ENCODE measurements around the gene XRCC5.

Gene XRCC5

DNA sequence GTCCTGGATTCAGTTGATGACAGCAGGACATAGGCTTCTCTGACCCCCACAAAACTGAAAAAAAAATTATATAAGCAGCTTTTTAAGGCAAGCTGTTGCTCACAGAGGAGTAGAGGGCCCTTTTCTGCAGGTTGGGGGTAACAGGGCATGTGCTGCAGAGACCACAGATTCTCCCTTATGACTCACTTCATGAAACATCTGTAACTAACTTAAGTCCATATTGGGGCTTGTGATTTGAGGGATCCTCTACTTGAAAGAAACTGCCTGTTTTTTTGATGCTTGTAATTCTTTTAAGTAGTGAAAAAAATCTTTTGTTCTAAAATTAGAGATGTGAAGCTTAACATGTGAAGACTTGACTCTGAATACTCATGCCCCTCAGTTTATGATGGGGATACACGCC, 33.4 kb downstream of the XRCC5 start:
- no peak overlapping the region for H2AK5ac ChIP-seq (ENCODE audit: low read length)
- H3K27me3 ChIP-seq (ENCODE audit: insufficient read depth, low read length), result no peaks in the 10 kb centered on the region
- H3K4ac ChIP-seq (ENCODE audit: low read depth, low read length), result no peak overlapping the region
- no peak overlapping the region for H2BK120ac ChIP-seq (ENCODE audit: insufficient read depth, low read length, poor library complexity)
- H3K4me1 ChIP-seq (ENCODE audit: control insufficient read depth in 1 of 2, insufficient read depth in 2 of 2, low read length in 2 of 2), result no peaks in the 10 kb centered on the region
- H3K79me2 ChIP-seq (ENCODE audit: control insufficient read depth, insufficient read depth, low read length, poor library complexity), result no peaks in the 10 kb centered on the region
- H4K8ac ChIP-seq (ENCODE audit: low read depth, low read length), result no peak overlapping the region
- H3K9ac ChIP-seq (ENCODE audit: low read length), result no peak overlapping the region
- H3K14ac ChIP-seq (ENCODE audit: low read length), result no peak overlapping the region
- WGBS (ENCODE audit: extremely low coverage, insufficient coverage, insufficient read length), result no CpG with 5 or more reads among the region's 1 CpG
- H4K91ac ChIP-seq (ENCODE audit: low read depth, low read length), result no peak overlapping the region
- no peak overlapping the region for H4K12ac ChIP-seq (ENCODE audit: low read depth, low read length)
- H3K23ac ChIP-seq (ENCODE audit: low read length), result no peak overlapping the region
- H3K18ac ChIP-seq (ENCODE audit: low read length), result no peak overlapping the region
- H2BK5ac ChIP-seq (ENCODE audit: low read depth, low read length, poor library complexity), result no peak overlapping the region
- no peak overlapping the region for H2BK12ac ChIP-seq (ENCODE audit: low read length)
- no peak overlapping the region for H2AFZ ChIP-seq (ENCODE audit: insufficient read depth, low read length, poor library complexity)
- H3K4me3 ChIP-seq (ENCODE audit: low read depth, low read length), result no peak overlapping the region
- H3K36me3 ChIP-seq (ENCODE audit: control insufficient read depth in 1 of 2, insufficient read depth in 2 of 2, low read length in 2 of 2), result peaks cover 20 to 54% of the 10 kb centered on the region in 2 experiments
- DNase-seq, result no peak
- no peaks in the 10 kb centered on the region for H3K79me1 ChIP-seq (ENCODE audit: low read length)
- no peak overlapping the region for H3K4me2 ChIP-seq (ENCODE audit: low read length)
- no peak overlapping the region for H3K27ac ChIP-seq (ENCODE audit: low read depth, low read length)
- H3K9me3 ChIP-seq (ENCODE audit: insufficient read depth, low read depth, low read length), result no peaks in the 10 kb centered on the region

DNA sequence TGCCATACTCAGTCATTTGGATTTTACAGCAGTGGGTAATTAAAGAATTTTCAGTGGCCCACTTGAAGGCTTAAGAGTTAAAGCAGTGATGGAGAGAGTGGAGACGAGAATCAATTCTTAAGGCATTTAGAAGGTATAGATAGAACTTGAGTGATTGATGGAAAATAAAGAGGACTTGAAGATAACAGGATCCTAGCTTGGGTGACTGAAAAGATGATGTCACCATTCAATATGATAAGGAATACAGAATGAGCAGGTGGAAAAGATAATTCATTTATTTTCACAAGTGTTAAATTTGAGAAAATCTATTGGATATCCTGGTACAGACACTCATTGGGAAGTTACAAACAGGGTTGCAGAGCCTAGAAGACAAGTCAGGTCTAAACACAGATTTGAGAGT, 35.2 kb downstream of the XRCC5 start:
- Histone ChIP-seq H3K18ac (ENCODE audit: low read length) (no peak overlapping the region), H3K79me1 (ENCODE audit: low read length) (no peaks in the 10 kb centered on the region), H3K9ac (ENCODE audit: low read length) (no peak overlapping the region), H3K79me2 (ENCODE audit: control insufficient read depth, insufficient read depth, low read length, poor library complexity) (no peaks in the 10 kb centered on the region), H2AK5ac (ENCODE audit: low read length) (no peak overlapping the region), H3K27me3 (ENCODE audit: insufficient read depth, low read length) (no peaks in the 10 kb centered on the region), H4K8ac (ENCODE audit: low read depth, low read length) (no peak overlapping the region), H3K14ac (ENCODE audit: low read length) (no peak overlapping the region), H3K4me1 (ENCODE audit: control insufficient read depth in 1 of 2, insufficient read depth in 2 of 2, low read length in 2 of 2) (no peaks in the 10 kb centered on the region), H4K12ac (ENCODE audit: low read depth, low read length) (no peak overlapping the region), H2BK12ac (ENCODE audit: low read length) (no peak overlapping the region), H3K4me2 (ENCODE audit: low read length) (no peak overlapping the region), H3K36me3 (ENCODE audit: control insufficient read depth in 1 of 2, insufficient read depth in 2 of 2, low read length in 2 of 2) (peaks cover 19 to 45% of the 10 kb centered on the region in 2 experiments), H2AFZ (ENCODE audit: insufficient read depth, low read length, poor library complexity) (no peak overlapping the region), H3K27ac (ENCODE audit: low read depth, low read length) (no peak overlapping the region), H2BK120ac (ENCODE audit: insufficient read depth, low read length, poor library complexity) (no peak overlapping the region), H3K4ac (ENCODE audit: low read depth, low read length) (no peak overlapping the region), H3K23ac (ENCODE audit: low read length) (no peak overlapping the region), H4K91ac (ENCODE audit: low read depth, low read length) (no peak overlapping the region), H2BK5ac (ENCODE audit: low read depth, low read length, poor library complexity) (no peak overlapping the region), H3K9me3 (ENCODE audit: insufficient read depth, low read depth, low read length) (no peaks in the 10 kb centered on the region), H3K4me3 (ENCODE audit: low read depth, low read length) (no peak overlapping the region)
- DNase-seq, result no peak
- no CpG with 5 or more reads among the region's 1 CpG for whole genome bisulfite sequencing (ENCODE audit: extremely low coverage, insufficient coverage, insufficient read length)

DNA sequence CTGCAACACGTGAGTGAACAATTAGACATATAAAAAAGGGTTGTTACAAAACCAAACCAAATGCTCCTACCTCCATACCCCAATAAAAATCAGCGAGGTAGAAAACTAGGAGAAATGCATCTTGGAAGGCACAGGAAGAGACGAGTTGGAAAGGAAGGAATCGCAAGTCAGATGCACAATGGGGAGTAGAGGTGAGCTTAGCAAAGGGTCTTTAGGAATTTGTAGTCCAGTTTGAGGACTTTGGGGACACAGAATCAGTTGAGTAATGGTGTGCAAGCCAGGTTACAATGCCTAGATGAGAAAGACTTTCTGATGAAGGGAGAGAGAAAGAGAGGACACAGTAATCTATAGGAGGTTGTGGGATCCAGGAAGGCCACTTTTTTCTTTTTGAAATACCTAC, 35.7 kb downstream of the XRCC5 start:
- H3K27ac ChIP-seq (ENCODE audit: low read depth, low read length), result no peak overlapping the region
- H3K14ac ChIP-seq (ENCODE audit: low read length), result no peak overlapping the region
- no peak overlapping the region for H2BK12ac ChIP-seq (ENCODE audit: low read length)
- no peak overlapping the region for H4K8ac ChIP-seq (ENCODE audit: low read depth, low read length)
- H3K9me3 ChIP-seq (ENCODE audit: insufficient read depth, low read depth, low read length), result no peaks in the 10 kb centered on the region
- no CpG with 5 or more reads among the region's 4 CpGs for WGBS (ENCODE audit: extremely low coverage, insufficient coverage, insufficient read length)
- no peak overlapping the region for H3K9ac ChIP-seq (ENCODE audit: low read length)
- no peaks in the 10 kb centered on the region for H3K79me1 ChIP-seq (ENCODE audit: low read length)
- no peaks in the 10 kb centered on the region for H3K4me1 ChIP-seq (ENCODE audit: control insufficient read depth in 1 of 2, insufficient read depth in 2 of 2, low read length in 2 of 2)
- no peak overlapping the region for H4K12ac ChIP-seq (ENCODE audit: low read depth, low read length)
- no peak overlapping the region for H3K4me2 ChIP-seq (ENCODE audit: low read length)
- no peaks in the 10 kb centered on the region for H3K79me2 ChIP-seq (ENCODE audit: control insufficient read depth, insufficient read depth, low read length, poor library complexity)
- H3K4ac ChIP-seq (ENCODE audit: low read depth, low read length), result peak overlapping the region; percentile 35
- H3K27me3 ChIP-seq (ENCODE audit: insufficient read depth, low read length), result no peaks in the 10 kb centered on the region
- no peak overlapping the region for H3K23ac ChIP-seq (ENCODE audit: low read length)
- H2AFZ ChIP-seq (ENCODE audit: insufficient read depth, low read length, poor library complexity), result no peak overlapping the region
- H2AK5ac ChIP-seq (ENCODE audit: low read length), result no peak overlapping the region
- H3K36me3 ChIP-seq (ENCODE audit: control insufficient read depth in 1 of 2, insufficient read depth in 2 of 2, low read length in 2 of 2), result peaks cover 19 to 46% of the 10 kb centered on the region in 2 experiments
- DNase-seq, result no peak
- no peak overlapping the region for H2BK5ac ChIP-seq (ENCODE audit: low read depth, low read length, poor library complexity)
- no peak overlapping the region for H3K18ac ChIP-seq (ENCODE audit: low read length)
- no peak overlapping the region for H3K4me3 ChIP-seq (ENCODE audit: low read depth, low read length)
- no peak overlapping the region for H2BK120ac ChIP-seq (ENCODE audit: insufficient read depth, low read length, poor library complexity)
- no peak overlapping the region for H4K91ac ChIP-seq (ENCODE audit: low read depth, low read length)

DNA sequence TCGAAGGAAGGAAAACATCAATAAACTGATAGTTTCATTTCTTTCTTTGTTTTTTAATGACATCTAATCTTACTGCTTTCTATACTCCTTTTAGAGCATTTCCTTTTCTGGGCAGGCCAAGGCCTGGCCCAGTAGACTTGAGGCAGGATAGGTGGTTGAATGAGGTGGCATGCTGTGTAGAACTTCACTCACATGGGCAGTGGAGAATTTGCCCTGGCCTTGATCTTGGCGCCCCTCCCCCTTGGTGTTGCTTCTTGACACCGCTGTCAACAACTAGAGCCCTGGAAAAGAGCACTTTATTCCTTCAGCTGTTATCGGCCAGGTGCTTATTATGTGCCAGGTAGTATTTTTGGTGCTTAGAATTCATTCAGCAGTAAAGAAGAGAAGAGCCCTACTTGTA, 37.4 kb downstream of the XRCC5 start:
- no peak overlapping the region for H2BK120ac ChIP-seq (ENCODE audit: insufficient read depth, low read length, poor library complexity)
- H4K8ac ChIP-seq (ENCODE audit: low read depth, low read length), result no peak overlapping the region
- no peak overlapping the region for H2BK5ac ChIP-seq (ENCODE audit: low read depth, low read length, poor library complexity)
- no peak overlapping the region for H2BK12ac ChIP-seq (ENCODE audit: low read length)
- no peak overlapping the region for H3K4ac ChIP-seq (ENCODE audit: low read depth, low read length)
- H3K18ac ChIP-seq (ENCODE audit: low read length), result no peak overlapping the region
- H3K23ac ChIP-seq (ENCODE audit: low read length), result peak overlapping the region; percentile 66
- no peak overlapping the region for H3K4me2 ChIP-seq (ENCODE audit: low read length)
- no peaks in the 10 kb centered on the region for H3K79me2 ChIP-seq (ENCODE audit: control insufficient read depth, insufficient read depth, low read length, poor library complexity)
- no peak overlapping the region for H3K27ac ChIP-seq (ENCODE audit: low read depth, low read length)
- H3K27me3 ChIP-seq (ENCODE audit: insufficient read depth, low read length), result no peaks in the 10 kb centered on the region
- H3K4me3 ChIP-seq (ENCODE audit: low read depth, low read length), result no peak overlapping the region
- H4K12ac ChIP-seq (ENCODE audit: low read depth, low read length), result no peak overlapping the region
- no peak overlapping the region for H4K91ac ChIP-seq (ENCODE audit: low read depth, low read length)
- H3K4me1 ChIP-seq (ENCODE audit: control insufficient read depth in 1 of 2, insufficient read depth in 2 of 2, low read length in 2 of 2), result no peaks in the 10 kb centered on the region
- no peak overlapping the region for H2AFZ ChIP-seq (ENCODE audit: insufficient read depth, low read length, poor library complexity)
- H3K36me3 ChIP-seq (ENCODE audit: control insufficient read depth in 1 of 2, insufficient read depth in 2 of 2, low read length in 2 of 2), result peaks cover 18 to 46% of the 10 kb centered on the region in 2 experiments
- H3K79me1 ChIP-seq (ENCODE audit: low read length), result no peaks in the 10 kb centered on the region
- H3K9ac ChIP-seq (ENCODE audit: low read length), result peak overlapping the region; percentile 40
- DNase-seq, result no peak
- no peak overlapping the region for H3K14ac ChIP-seq (ENCODE audit: low read length)
- no peak overlapping the region for H2AK5ac ChIP-seq (ENCODE audit: low read length)
- H3K9me3 ChIP-seq (ENCODE audit: insufficient read depth, low read depth, low read length), result no peaks in the 10 kb centered on the region
- no CpG with 5 or more reads among the region's 4 CpGs for WGBS (ENCODE audit: extremely low coverage, insufficient coverage, insufficient read length)
